ENCODE measurements around the gene IL12RB1.
A peak's percentile ranks its signal among the peaks of the same experiment; 100 is the strongest.

The IL12RB1 gene

GRCh38 chr19:18053576-18054219, 33.0 kb downstream of the IL12RB1 start:
- Histone ChIP-seq H3K4me1 (ENCODE audit: insufficient read depth, low read length) (peaks cover 32% of the 10 kb centered on the region), H3K4me2 (ENCODE audit: insufficient read depth, low read length) (no peak overlapping the region), H3K4me3 (ENCODE audit: low read depth in 1 of 2, low read length in 2 of 2) (no peak overlapping the region), H3K27me3 (ENCODE audit: insufficient read depth, low read length, poor library complexity) (no peaks in the 10 kb centered on the region), H3K36me3 (ENCODE audit: insufficient read depth, low read length) (no peaks in the 10 kb centered on the region), H3K79me2 (ENCODE audit: insufficient read depth, low read length) (no peaks in the 10 kb centered on the region), H3K27ac (ENCODE audit: low read length) (no peak overlapping the region), H3K9me3 (ENCODE audit: insufficient read depth, low read length, severe bottlenecking) (no peaks in the 10 kb centered on the region), H3K9ac (ENCODE audit: low read depth, low read length) (no peak overlapping the region), H2AFZ (ENCODE audit: low read depth, low read length) (no peak overlapping the region), H4K20me1 (ENCODE audit: insufficient read depth, low read length) (no peaks in the 10 kb centered on the region)
- TF ChIP-seq EZH2 (IDR thresholded peaks at IDR 0.05; ENCODE audit: borderline replicate concordance, low read depth, low read length, severe bottlenecking) (no peak), CTCF (IDR thresholded peaks at IDR 0.05; ENCODE audit: borderline replicate concordance, extremely low read depth, low read length, poor library complexity, severe bottlenecking) (no peak)
- no peak for ATAC-seq (ENCODE audit: insufficient read depth, low read depth)
- peak; percentile 41 for DNase-seq

- Histone ChIP-seq H2AFZ (ENCODE audit: low read depth, low read length) (no peak overlapping the region), H3K9me3 (ENCODE audit: insufficient read depth, low read length, severe bottlenecking) (no peaks in the 10 kb centered on the region), H3K79me2 (ENCODE audit: insufficient read depth, low read length) (no peaks in the 10 kb centered on the region), H3K27me3 (ENCODE audit: insufficient read depth, low read length, poor library complexity) (no peaks in the 10 kb centered on the region), H3K27ac (ENCODE audit: low read length) (no peak overlapping the region), H3K4me1 (ENCODE audit: insufficient read depth, low read length) (peaks cover 19% of the 10 kb centered on the region), H4K20me1 (ENCODE audit: insufficient read depth, low read length) (no peaks in the 10 kb centered on the region), H3K36me3 (ENCODE audit: insufficient read depth, low read length) (no peaks in the 10 kb centered on the region), H3K4me2 (ENCODE audit: insufficient read depth, low read length) (no peak overlapping the region), H3K4me3 (ENCODE audit: low read depth in 1 of 2, low read length in 2 of 2) (no peak overlapping the region), H3K9ac (ENCODE audit: low read depth, low read length) (no peak overlapping the region)
- no peak for DNase-seq
- TF ChIP-seq CTCF (IDR thresholded peaks at IDR 0.05; ENCODE audit: borderline replicate concordance, extremely low read depth, low read length, poor library complexity, severe bottlenecking) (no peak), EZH2 (IDR thresholded peaks at IDR 0.05; ENCODE audit: borderline replicate concordance, low read depth, low read length, severe bottlenecking) (no peak)
- ATAC-seq (ENCODE audit: insufficient read depth, low read depth): no peak
Observed at GRCh38 chr19:18051887-18052286, 34.8 kb downstream of the IL12RB1 start.

GRCh38 chr19:18049385-18049784, 37.3 kb downstream of the IL12RB1 start:
- Histone ChIP-seq H3K4me3 (ENCODE audit: low read depth in 1 of 2, low read length in 2 of 2) (no peak overlapping the region), H2AFZ (ENCODE audit: low read depth, low read length) (no peak overlapping the region), H3K4me2 (ENCODE audit: insufficient read depth, low read length) (no peak overlapping the region), H3K4me1 (ENCODE audit: insufficient read depth, low read length) (peaks cover 37% of the 10 kb centered on the region), H3K36me3 (ENCODE audit: insufficient read depth, low read length) (no peaks in the 10 kb centered on the region), H3K9ac (ENCODE audit: low read depth, low read length) (no peak overlapping the region), H3K27me3 (ENCODE audit: insufficient read depth, low read length, poor library complexity) (no peaks in the 10 kb centered on the region), H3K9me3 (ENCODE audit: insufficient read depth, low read length, severe bottlenecking) (no peaks in the 10 kb centered on the region), H4K20me1 (ENCODE audit: insufficient read depth, low read length) (no peaks in the 10 kb centered on the region), H3K27ac (ENCODE audit: low read length) (no peak overlapping the region), H3K79me2 (ENCODE audit: insufficient read depth, low read length) (no peaks in the 10 kb centered on the region)
- ATAC-seq (ENCODE audit: insufficient read depth, low read depth) (no peak), DNase-seq (no peak)
- no peak for TF ChIP-seq CTCF (IDR thresholded peaks at IDR 0.05; ENCODE audit: borderline replicate concordance, extremely low read depth, low read length, poor library complexity, severe bottlenecking)
